Prostate gland (tissue), 2 donors: ENCODE results near the gene POLR1E.

ENCODE experiments used
- POLR2AphosphoS5 ChIP-seq: sonication (generic); formaldehyde crosslinking; IDR thresholded peaks from one replicate; pipeline ENCODE4 v1.6.1; 2017; ENCODE audit warnings: antibody characterized with exemption
- TF ChIP-seq, protein P1 (sequence below), 4 experiments: fragments of 200-600 bp in 2 of 4; fragments of 450-650 bp in 2 of 4; sonication (generic) in 2 of 4; IDR thresholded peaks; 1 replicate in 3 of 4; 2 replicates in 1 of 4; pipeline ENCODE4 v1.5.1; 2016 to 2019; ENCODE audit warnings: antibody characterized with exemption in 4 of 4, mild to moderate bottlenecking in 2 of 4, moderate library complexity in 2 of 4

DNA sequence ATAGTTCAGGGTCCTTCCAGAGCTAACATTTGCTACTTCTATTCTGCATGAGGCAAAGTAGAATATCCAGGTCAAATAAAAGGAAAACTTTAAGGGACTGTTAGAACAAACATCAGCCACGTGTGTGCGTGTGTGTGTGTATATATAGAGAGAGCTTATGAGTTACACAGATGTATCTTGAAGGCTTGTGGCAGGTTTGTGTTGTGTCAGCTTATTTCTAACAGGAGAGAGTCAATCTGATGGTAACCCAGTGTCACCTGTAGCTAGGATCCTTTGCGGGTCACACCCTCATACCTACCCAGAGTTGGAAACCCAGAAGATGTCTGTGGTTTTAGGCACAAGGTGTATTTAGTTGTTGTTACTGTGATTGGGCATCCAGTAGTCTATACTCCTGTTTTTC, 12.7 kb downstream of the POLR1E start:
- no peak for TF ChIP-seq POLR2AphosphoS5
- TF ChIP-seq, protein P1, sequence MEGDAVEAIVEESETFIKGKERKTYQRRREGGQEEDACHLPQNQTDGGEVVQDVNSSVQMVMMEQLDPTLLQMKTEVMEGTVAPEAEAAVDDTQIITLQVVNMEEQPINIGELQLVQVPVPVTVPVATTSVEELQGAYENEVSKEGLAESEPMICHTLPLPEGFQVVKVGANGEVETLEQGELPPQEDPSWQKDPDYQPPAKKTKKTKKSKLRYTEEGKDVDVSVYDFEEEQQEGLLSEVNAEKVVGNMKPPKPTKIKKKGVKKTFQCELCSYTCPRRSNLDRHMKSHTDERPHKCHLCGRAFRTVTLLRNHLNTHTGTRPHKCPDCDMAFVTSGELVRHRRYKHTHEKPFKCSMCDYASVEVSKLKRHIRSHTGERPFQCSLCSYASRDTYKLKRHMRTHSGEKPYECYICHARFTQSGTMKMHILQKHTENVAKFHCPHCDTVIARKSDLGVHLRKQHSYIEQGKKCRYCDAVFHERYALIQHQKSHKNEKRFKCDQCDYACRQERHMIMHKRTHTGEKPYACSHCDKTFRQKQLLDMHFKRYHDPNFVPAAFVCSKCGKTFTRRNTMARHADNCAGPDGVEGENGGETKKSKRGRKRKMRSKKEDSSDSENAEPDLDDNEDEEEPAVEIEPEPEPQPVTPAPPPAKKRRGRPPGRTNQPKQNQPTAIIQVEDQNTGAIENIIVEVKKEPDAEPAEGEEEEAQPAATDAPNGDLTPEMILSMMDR (IDR thresholded peaks at IDR 0.05) = no peak
